GM23338 (cell line): Measurements from ENCODE around the gene RIC1.

ENCODE experiments used
- CREB1 ChIP-seq: fragments of 250-450 bp; sonication (Bioruptor Pico); IDR thresholded peaks from 2 replicates; pipeline ENCODE4 v1.5.0; 2020; ENCODE audit warnings: low read depth, mild to moderate bottlenecking, moderate library complexity
- CTCF ChIP-seq, 2 experiments: fragments of 200-600 bp in 1 of 2; sonication (generic) in 1 of 2; conservative IDR thresholded peaks; 2 replicates each; pipeline versions ENCODE4 v1.5.1 to v1.6.1; 2016 to 2017; ENCODE audit warnings: antibody characterized with exemption in 2 of 2, low read depth in 2 of 2, mild to moderate bottlenecking in 2 of 2, moderate library complexity in 1 of 2
- ETS1 ChIP-seq: IDR thresholded peaks from 2 replicates; pipeline ENCODE4 v1.6.1; 2016; ENCODE audit warnings: antibody characterized with exemption
- EZH2 ChIP-seq: fragments of 200-600 bp; sonication (generic); IDR thresholded peaks from one replicate; pipeline ENCODE4 v1.8.0; 2017; ENCODE audit warnings: antibody characterized with exemption, mild to moderate bottlenecking, low read depth; ENCODE audit not compliant: unreplicated experiment
- EZH2phosphoT487 ChIP-seq: fragments of 200-600 bp; sonication (generic); IDR thresholded peaks from one replicate; pipeline ENCODE4 v1.8.1; 2018; ENCODE audit warnings: antibody characterized with exemption; ENCODE audit not compliant: unreplicated experiment
- JUNB ChIP-seq: IDR thresholded peaks from one replicate; pipeline ENCODE4 v1.6.1; 2016; ENCODE audit warnings: antibody characterized with exemption; ENCODE audit not compliant: unreplicated experiment
- NANOG ChIP-seq: IDR thresholded peaks from 2 replicates; pipeline ENCODE4 v1.6.1; 2016; ENCODE audit warnings: antibody characterized with exemption, borderline replicate concordance
- POLR2AphosphoS5 ChIP-seq: IDR thresholded peaks from 2 replicates; pipeline ENCODE4 v1.6.1; 2016; ENCODE audit warnings: antibody characterized with exemption, low read depth
- REST ChIP-seq: IDR thresholded peaks from one replicate; pipeline ENCODE4 v1.6.1; 2018; ENCODE audit warnings: antibody characterized with exemption; ENCODE audit not compliant: unreplicated experiment
- STAT1 ChIP-seq: IDR thresholded peaks from one replicate; pipeline ENCODE4 v1.6.1; 2016; ENCODE audit warnings: antibody characterized with exemption; ENCODE audit not compliant: unreplicated experiment
- ZNF114 ChIP-seq: fragments of 250-450 bp; sonication (Bioruptor Pico); IDR thresholded peaks from 2 replicates; pipeline ENCODE4 v1.5.0; 2020; ENCODE audit warnings: mild to moderate bottlenecking, moderate library complexity
- ZNF331 ChIP-seq: fragments of 250-450 bp; sonication (Bioruptor Pico); IDR thresholded peaks from 2 replicates; pipeline ENCODE4 v1.5.0; 2020; ENCODE audit warnings: low read depth, mild to moderate bottlenecking, moderate library complexity
- ZNF462 ChIP-seq: fragments of 250-450 bp; sonication (Bioruptor Pico); IDR thresholded peaks from 2 replicates; pipeline ENCODE4 v1.5.0; 2020; ENCODE audit warnings: mild to moderate bottlenecking, moderate library complexity

GRCh38 chr9:5715548-5716127 is 86.7 kb downstream of the RIC1 start:
- TF ChIP-seq REST: no peak
- TF ChIP-seq CTCF (conservative IDR thresholded peaks at IDR 0.05; ENCODE audit: low read depth in 2 of 2): no peak
- no peak for TF ChIP-seq ETS1
- no peak for TF ChIP-seq EZH2phosphoT487
- no peak for TF ChIP-seq ZNF331 (CRISPR knock-in tag)
- no peak for TF ChIP-seq POLR2AphosphoS5
- no peak for TF ChIP-seq EZH2
- TF ChIP-seq ZNF114 (CRISPR knock-in tag): no peak
- TF ChIP-seq CREB1: no peak
- TF ChIP-seq STAT1: no peak
- no peak for TF ChIP-seq JUNB
- TF ChIP-seq ZNF462 (CRISPR knock-in tag): no peak
- TF ChIP-seq NANOG: no peak
